Stimulated activated CD8-positive, alpha-beta memory T cell treated with anti-CD3 and anti-CD28 coated beads, Interleukin-7, amount 100 ng/mL, for 24 hours (primary cell): ENCODE measurements around the gene TMC7.
"Not testable (repeated sequence)": the region's sequence is repeated elsewhere in the genome, so short reads cannot be mapped to it uniquely, and the experiment has no call there.

Source experiments
- DNase-seq: peaks from one replicate; pipeline ENCODE4 v3.0.0-alpha.2; 2020; ENCODE audit warnings: low read depth

TMC7 gene

DNA sequence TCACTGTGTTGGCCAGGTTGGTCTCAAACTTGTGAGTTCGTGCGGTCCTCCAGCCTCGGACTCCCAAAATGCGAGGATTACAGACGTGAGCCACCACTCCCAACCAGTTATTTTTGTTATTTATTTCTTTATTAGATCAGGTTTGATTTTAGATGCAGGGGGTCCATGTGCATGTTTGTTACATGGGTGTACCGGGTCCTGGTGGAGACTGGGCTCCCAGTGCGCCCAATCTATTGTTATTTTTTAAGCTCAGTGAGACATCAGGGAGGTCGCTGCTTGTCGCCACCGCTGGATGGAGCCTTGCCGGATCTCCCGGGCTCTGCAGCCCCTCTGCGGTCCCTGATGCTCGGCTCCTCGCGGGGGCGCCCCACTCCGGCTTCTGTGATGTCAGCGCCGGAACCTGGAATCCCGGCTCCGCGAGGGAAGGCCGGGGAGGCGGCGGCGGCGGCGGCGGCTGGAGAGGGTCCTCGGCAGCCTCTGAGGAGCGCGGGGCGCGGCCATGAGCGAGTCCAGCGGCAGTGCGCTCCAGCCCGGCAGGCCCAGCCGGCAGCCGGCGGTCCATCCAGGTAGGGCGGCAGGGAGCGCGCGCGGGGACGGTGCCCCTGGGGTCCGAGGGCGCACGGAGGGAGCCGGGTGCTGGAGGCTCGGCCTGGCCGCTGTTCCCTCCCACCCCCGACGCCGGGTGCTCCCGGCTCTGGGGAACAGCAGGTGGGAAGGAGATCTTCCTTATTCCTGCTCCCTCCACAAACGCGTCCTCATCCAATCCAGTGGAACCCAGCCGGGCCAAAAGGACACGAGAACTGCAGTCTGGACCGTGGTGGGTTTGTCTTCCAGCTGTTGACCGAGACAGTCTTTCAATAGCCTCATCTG lies at the start of gene TMC7:
Gene TMC7, plus strand, starts transcription at position 370 of the 870 bp plus-strand sequence. Its CDS starts 130 bp downstream, at position 500.
- DNase-seq = no peak

- DNase-seq = no peak
Observed at GRCh38 chr16:18936727-18937340, 46.9 kb upstream of the TMC7 start.

DNA sequence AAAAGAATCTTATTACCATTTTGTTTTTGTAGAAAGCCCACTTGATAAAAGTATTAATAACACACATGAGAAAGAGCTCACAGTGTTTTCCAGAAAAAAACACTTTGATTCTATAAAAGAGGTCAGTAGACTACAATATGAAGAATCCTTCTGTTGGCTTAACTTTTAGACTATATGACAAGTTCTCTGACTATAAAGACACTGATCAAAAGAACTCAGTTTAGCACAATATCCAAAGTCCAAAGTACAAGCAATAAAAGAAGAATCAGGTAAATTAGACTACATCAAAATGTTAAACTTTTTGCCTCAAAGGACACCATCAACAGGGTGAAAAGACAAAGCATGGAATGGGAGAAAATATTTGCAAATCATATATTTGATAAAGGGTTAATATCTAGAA lies 46.3 kb upstream of the TMC7 start:
- DNase-seq = no peak

DNA sequence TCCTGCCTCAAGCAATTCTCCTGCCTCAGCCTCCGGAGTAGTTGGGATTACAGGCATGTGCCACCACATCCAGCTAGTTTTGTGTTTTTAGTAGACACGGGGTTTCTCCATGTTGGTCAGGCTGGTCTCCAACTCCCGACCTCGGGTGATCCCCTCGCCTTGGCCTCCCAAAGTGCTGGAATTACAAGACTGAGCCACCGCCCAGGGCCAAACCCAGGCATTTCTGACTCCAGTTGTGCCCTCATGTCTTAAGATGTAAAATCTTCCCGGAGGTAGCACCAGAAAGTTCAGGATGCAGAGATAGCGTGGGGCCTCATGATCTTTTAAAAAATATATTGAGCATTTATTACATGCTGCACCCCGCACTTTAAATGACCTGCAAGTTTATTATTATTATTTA lies 44.7 kb upstream of the TMC7 start:
- no peak for DNase-seq

DNA sequence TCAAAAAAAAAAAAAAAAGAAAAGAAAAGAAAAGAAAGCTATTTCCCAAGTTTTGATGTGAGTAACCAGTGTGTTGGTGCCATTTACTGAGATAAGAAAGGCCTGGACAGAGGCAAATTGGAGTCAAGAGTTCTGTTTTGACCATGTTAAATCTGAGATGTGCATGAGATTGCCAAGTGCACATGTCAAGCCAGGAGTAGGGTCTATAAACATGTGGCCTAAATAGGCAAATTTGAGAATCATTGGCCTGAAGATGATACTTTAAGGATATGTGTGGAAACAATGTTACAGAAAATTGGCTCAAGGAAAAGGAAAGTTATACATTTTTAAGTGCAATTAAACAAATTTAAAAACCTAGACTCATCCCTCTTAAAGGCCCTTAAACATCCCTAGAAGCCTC lies 42.3 kb upstream of the TMC7 start:
- DNase-seq = no peak

GRCh38 chr16:18942061-18942460 lies 41.7 kb upstream of the TMC7 start:
- no peak for DNase-seq

DNA sequence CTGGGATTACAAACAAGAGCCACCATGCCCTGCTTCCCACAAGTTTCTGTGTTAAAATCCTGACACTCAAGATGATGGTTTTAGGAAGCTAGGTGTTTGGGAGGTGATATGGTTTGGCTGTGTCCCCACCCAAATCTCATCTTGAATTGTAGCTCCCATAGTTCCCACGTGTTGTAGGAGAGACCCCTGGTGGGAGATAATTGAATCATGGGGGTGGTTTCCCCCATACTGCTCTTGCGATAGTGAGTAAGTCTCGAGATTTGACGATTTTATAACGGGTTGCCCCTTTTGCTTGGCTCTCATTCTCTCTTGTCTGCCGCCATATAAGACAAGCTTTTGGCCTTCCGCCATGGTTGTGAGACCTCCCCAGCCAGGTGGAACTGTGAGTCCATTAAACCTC lies 40.3 kb upstream of the TMC7 start:
- DNase-seq = no peak

- DNase-seq = no peak
Observed at GRCh38 chr16:18945233-18945632, 38.5 kb upstream of the TMC7 start.

GRCh38 chr16:18948372-18949020 lies 35.2 kb upstream of the TMC7 start:
- no peak for DNase-seq

- DNase-seq = no peak
Observed at GRCh38 chr16:18950469-18951185, 33.1 kb upstream of the TMC7 start.

DNA sequence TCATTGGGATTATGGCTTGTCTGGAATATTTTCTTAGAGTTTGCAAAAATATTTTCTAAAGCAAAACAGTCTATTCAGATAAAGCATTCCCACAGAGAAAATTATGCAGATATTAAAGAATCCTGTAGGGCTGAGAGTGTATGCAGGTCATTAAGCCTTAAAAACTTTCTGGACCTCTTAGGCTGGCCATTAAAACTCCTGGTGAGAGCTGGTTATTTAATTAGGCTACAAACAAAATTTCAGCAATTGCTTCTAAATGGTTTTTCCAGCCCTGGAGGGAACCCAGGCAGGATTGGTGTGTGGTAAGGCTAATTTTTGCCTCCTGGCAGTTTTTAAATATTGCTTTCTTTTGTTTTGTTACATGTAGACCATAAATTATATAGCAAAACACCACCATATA lies 30.2 kb upstream of the TMC7 start:
- no peak for DNase-seq

DNA sequence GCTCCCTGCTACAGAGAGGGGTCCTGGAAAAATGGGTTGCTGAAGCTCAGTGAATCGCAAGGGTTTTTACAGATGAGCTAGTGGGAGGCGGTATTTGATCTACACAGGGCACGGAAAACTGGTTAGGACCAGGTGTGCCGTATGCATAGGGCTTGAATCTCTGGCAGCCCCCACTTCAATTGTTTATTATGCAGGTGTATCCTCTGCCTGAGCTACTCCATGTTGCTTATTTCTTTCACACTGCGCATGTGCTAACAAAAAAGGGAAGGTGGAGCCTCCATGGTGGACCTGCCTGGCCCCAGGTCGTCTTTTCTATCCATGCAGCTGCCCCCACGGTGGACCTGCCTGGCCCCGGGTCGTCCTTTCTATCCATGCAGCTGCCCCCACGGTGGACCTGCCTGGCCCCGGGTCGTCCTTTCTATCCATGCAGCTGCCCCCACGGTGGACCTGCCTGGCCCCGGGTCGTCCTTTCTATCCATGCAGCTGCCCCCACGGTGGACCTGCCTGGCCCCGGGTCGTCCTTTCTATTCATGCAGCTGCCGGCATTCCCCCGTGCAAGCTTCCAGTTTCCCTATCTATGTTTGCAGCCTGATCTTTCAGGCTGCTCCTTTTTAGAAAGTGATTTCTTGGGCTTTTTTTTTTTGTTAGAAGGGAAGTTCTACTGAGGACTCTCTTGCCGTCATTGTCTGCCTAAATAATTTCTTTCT lies 27.7 kb upstream of the TMC7 start:
- DNase-seq = not testable (repeated sequence)

GRCh38 chr16:18956658-18957241 lies 27.0 kb upstream of the TMC7 start:
- DNase-seq = not testable (repeated sequence)

GRCh38 chr16:18958621-18959029 lies 25.1 kb upstream of the TMC7 start:
- no peak for DNase-seq

DNA sequence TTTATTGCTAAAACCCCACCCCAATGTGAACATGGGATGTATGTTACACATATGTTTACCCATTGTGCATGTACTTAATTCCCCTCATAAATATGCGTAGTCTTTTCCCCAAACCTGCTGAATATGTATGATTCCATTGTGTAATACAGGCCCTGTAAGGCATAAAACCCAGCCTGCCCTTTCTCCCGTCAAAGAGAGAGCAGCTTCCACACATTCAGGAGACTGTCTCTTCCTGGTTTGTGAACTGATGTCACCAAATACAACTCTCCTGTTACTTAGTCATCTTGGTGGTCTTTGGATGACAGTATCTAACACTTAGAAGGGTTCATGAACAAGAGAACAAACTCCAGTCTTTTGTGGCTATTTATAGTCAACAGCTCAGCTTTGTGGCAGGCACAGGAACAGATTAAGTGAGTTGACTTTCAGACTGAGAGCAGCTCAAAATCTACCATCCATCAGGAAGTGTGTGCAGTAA lies 24.7 kb upstream of the TMC7 start:
- DNase-seq = no peak

DNA sequence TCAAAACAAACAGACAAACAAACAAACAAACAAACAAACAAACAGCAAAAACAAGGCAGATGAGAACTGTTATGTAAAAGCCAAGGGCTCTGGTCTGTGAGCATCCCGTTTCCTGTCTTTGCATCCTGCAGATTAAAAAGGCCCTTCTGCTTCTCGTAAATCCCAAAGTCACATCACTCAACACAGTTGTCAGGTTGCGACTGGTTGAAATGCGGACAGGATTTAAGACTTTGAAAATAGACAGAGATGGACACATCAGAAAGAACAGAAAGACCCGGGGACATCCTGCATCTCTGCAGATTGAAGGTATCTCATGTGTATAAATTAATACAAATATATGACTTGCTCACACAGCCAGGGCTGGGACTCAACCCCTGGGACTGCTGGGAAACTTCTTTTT lies 18.2 kb upstream of the TMC7 start:
- DNase-seq = no peak

- DNase-seq = no peak
Observed at GRCh38 chr16:18966791-18967190, 16.9 kb upstream of the TMC7 start.

GRCh38 chr16:18969050-18969854 lies 14.5 kb upstream of the TMC7 start:
- DNase-seq = peak; percentile 71

DNA sequence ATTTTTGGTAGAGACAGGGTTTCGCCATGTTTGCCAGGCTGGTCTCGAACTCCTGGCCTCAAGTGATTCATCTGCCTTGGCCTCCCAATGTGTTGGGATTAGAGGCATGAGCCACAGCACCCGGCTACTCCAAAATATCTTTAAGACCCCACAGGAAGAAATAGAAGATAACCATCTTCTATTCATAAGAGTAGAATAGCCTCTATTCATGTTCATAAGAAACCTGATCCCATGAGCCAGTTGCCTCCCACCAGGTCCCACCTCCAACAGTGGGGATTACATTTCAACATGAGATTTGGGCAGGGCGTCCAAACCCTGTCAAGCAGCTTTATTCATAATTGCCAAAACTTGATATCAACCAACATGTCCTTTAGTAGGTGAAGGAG lies 13.9 kb upstream of the TMC7 start:
- no peak for DNase-seq

DNA sequence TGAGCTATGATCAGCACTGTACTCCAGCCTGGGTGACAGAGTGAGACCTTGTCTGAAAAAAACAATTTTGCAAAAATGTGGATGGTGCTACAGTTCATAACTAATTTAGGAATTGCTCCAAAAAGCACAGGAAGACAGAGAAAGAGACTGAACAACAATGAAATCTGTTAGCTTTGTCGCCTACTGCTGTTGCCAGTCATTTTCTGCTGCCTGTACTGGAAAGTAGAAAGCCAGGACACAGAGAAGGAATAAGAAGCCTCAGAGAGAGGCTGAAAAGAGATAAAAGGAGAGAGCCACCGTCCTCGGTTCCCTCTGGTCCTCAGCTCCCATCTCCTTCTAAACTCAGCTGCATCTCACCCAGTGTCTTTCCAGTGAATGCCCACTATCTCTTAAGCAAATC lies 8.6 kb upstream of the TMC7 start:
- DNase-seq = no peak
